GM19468 (cell line): ENCODE results near the gene GLUL.

Source experiments
- ATAC-seq: cut with Tn5 transposase; IDR thresholded peaks from one replicate; pipeline ENCODE4 v1.9.1; 2021; ENCODE audit warnings: mild to moderate bottlenecking, moderate library complexity, moderate number of reproducible peaks; ENCODE audit not compliant: unreplicated experiment; ENCODE audit errors: extremely low read depth

Gene GLUL

GRCh38 chr1:182391362-182392049, at the start of gene GLUL:
Gene GLUL, minus strand, starts transcription at chr1:182391790. Its CDS starts 3,053 bp downstream, at chr1:182388737.
- ATAC-seq = peak; percentile 44

GRCh38 chr1:182438326-182438725, 46.7 kb upstream of the GLUL start:
- ATAC-seq = no peak

GRCh38 chr1:182433580-182433979, 42.0 kb upstream of the GLUL start:
- no peak for ATAC-seq

DNA sequence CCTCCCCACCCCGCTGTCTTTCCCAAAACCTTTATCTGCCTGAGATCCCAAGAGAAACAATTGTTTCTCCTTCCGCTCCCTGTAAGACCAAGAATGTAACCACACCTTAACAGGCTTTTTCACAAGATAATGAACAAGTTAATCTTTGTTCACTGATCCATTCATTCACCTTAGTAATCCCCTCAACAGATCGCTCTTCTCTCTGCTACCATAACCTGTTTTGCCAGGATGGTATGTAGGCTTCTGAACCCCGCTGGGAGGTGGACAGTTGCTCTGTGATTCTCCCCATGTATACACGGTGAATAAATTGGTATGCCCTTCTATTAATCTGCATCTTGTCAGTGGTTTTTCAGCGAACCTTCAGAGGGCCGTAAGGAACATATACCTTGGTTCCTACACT, 39.7 kb upstream of the GLUL start:
- no peak for ATAC-seq

- no peak for ATAC-seq
Observed at GRCh38 chr1:182430263-182431068, 38.9 kb upstream of the GLUL start.

GRCh38 chr1:182428043-182428442, 36.5 kb upstream of the GLUL start:
- no peak for ATAC-seq

- ATAC-seq = peak; percentile 47
Observed at GRCh38 chr1:182426442-182427430, 35.1 kb upstream of the GLUL start.

DNA sequence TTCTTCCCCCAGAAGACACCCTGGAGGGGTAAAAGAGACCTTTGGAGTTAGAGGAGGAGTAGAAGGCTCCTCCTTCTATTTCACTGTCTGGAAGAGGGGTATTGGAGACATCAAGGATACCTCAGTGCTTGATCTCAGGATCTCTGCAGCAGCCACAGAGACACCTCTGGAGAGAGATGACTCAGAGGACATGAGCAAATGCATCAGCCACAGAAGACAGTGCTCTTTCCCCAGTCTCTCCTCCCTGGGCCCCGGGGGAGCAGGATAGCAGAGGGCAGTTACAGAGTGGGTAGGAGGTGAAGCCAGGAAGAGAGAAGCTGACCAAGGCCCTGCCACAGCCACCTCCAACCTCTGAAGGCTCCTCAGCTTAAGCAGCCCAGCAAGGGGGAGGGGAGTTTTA, 24.2 kb upstream of the GLUL start:
- ATAC-seq = no peak

- ATAC-seq = no peak
Observed at GRCh38 chr1:182413969-182414368, 22.4 kb upstream of the GLUL start.

DNA sequence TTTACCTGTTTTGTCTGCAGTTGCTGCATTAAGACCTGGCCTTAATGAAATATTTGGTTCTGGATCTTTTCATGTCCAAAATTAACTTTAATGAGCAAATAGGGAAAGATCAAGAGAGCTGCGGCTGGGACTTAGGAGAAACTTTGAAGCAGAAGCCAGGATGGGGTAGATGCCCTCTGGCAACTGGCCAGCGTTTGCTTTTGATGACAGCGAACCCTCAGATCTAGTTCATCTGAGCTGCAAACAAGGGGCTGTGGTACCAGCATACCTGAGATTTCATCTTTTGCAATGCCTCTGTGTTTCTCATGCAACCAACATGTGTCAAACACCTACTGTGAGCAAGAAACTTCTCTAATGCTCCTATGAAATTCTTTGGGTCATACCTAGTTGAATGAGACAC, 21.9 kb upstream of the GLUL start:
- ATAC-seq = no peak

DNA sequence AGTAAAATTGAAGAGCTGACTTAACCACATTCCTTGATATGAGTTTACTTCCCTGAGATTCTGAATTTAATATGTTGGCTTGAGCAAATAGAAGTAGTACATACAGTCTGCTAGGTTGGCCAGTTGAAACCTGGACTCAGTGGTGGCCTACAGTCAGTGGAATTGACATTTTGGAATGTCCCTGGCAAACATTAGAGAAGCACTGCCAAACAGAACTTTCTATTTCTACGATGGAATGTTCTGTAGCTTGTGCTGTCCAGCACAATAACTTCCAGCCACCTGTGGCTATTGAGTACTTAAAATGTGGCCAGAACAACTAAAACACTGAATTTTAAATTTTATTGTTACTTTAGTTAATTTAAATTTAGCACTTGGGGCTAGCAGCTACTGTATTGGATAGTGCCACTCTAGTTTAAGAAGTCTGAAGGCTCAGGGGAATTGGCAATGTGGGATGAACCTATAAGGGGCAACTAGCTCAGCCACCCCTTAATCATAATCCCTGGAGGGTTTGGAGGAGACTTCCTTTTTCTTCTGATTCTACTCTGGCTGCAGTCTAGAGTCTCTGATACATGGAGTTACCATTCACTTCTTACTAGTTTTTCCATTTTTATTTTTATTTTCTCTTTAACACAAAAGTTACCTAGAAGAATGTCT, 19.2 kb upstream of the GLUL start:
- ATAC-seq = no peak

DNA sequence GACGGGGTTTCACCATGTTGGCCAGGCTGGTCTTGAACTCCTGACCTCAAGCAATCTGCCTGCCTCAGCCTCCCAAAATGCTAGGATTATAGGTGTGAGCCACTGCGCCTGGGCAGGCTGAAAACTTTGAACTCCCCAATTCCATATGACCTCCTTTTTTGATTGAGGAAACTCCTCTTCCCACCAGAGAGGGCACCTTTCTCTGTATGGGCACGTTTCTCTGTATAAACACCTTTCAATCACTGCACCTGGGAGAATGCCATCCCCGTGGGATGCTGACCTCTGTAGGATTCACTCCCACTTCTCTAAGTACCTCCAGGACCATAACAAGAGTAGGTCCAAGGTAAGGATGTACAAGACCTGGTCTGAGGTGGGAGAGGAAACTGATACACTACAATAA, 18.5 kb upstream of the GLUL start:
- no peak for ATAC-seq

GRCh38 chr1:182408435-182409075, 17.0 kb upstream of the GLUL start:
- ATAC-seq = no peak

DNA sequence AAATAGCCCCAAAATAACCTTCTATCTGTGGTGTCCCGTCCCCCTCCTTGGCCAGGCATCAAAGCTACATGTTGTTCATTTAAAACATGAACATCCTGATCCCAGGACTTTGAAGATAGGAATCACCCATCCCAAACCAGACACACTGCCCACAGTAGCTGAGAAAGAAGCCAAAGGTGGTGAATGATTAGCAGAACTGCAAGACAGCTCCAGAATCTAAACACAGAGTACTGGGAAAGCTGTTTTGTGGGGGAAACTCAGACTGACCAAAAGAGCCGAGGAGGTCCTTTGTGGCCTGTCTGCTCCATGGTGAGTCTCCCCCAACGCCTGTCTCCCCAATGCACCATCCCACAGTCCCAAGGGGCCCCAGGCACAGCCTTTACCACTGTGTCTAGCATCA, 16.1 kb upstream of the GLUL start:
- ATAC-seq = no peak

GRCh38 chr1:182406012-182406411, 14.4 kb upstream of the GLUL start:
- no peak for ATAC-seq

GRCh38 chr1:182405578-182405977, 14.0 kb upstream of the GLUL start:
- ATAC-seq = no peak

DNA sequence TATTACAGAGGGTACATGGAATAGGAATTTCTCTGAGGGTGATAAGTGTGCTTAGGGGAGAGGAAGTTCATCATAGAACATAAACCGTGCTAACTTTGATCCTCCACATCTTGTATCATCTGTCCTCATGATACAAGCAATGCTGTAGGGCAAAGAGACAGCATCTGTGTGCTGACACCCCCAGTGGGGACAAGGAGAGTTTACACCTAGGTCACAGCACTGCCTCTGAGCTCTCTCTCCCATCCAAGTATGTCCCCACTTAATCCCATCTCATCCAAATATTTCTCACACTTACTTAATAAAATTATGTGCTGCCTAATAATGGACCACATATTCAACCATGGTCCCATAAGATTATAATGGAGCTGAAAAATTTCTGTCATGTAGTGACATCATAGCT, 13.2 kb upstream of the GLUL start:
- ATAC-seq = no peak

DNA sequence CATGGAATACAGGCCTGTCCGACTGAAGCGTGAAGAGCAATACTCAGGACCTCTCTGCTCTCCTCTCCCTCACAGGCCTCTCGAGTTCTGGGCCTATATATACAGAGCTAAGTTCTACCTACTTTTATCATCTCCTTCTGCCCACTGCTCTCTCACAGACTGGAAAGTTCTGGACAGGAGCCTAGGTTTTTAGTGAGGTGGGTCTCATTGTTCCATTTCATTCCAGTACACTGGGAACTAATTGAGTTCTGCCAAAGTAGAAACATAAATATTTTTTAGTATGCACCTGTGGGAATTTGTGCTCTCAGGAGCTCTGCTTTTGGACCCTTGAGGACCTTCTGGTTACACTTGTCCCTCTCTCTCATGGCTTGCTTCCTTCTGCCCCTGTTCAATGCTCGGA, 9.0 kb upstream of the GLUL start, which contains the start of gene TEDDM1:
Gene TEDDM1, minus strand, starts transcription at position 101 of the 400 bp plus-strand sequence. CDS start 182 bp downstream, outside the sequence.
- ATAC-seq = no peak

DNA sequence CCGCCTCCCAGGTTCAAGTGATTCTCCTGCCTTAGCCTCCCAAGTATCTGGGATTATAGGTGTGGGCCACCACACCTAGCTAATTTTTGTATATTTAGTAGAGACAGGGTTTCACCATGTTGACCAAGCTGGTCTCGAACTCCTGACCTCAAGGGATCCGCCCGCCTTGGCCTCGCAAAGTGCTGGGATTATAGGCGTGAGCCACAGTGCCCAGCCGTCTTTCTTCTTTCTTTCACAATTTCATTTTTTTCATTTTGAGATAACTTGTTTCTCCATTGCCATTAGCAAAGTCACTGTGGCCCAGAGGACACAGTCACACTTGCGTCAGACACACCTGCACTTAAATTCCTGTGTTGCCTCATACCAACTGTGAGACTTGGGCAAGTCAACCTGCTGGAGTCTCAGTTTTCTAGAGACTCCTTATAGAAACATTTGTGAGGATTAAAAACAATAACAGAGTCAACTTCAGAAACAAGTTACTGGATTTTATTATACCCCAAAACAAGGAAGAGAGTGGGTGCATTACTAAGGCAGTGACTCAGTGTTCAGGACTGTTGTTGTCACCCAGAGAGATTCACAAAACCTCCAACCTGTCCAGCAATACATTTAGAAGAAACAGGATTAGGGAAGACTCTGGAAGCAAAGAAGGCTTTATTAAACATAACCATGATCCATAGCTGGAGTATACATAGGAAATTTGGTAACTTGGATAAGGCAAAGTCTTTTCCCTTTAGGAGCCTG, 6.2 kb upstream of the GLUL start:
- no peak for ATAC-seq
